Measurements from ENCODE around the gene ITPR1.

Gene ITPR1

DNA sequence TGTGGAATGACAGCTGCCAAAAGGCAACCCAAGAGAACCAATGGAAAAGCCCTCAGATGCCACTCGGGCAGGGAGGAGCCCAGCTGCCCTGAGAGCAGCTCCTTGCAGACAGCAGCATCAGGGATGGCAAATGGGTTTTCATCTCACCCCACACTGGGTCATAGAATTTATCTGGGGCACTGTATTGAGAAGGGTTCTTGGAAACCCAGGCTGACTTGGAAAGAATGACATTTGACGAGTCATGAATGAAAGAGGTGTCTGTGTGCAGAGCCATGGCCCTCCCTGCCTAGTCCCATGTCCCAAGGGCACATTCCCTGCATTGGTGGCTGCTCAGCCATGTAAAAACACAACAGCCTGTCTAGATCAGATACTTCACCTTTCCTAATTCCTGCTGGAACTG is 328.2 kb downstream of the ITPR1 start:
- Histone ChIP-seq H3K36me3 (ENCODE audit: control insufficient read depth, insufficient read depth, low read length) (no peaks in the 10 kb centered on the region), H3K4me1 (ENCODE audit: control insufficient read depth, insufficient read depth, low read length) (peaks cover 5% of the 10 kb centered on the region), H3K4me3 (ENCODE audit: insufficient read depth, low read depth, low read length) (no peak overlapping the region), H3K27ac (ENCODE audit: insufficient read depth, low read depth, low read length, poor library complexity, severe bottlenecking) (no peak overlapping the region), H3K27me3 (ENCODE audit: control insufficient read depth, insufficient read depth, low read length, poor library complexity, severe bottlenecking) (no peaks in the 10 kb centered on the region), H3K9me3 (ENCODE audit: control insufficient read depth, low read length) (peaks cover 3% of the 10 kb centered on the region)
- 92 to 97% methylated on average over 2 of the region's 2 CpGs for WGBS, 2 experiments

DNA sequence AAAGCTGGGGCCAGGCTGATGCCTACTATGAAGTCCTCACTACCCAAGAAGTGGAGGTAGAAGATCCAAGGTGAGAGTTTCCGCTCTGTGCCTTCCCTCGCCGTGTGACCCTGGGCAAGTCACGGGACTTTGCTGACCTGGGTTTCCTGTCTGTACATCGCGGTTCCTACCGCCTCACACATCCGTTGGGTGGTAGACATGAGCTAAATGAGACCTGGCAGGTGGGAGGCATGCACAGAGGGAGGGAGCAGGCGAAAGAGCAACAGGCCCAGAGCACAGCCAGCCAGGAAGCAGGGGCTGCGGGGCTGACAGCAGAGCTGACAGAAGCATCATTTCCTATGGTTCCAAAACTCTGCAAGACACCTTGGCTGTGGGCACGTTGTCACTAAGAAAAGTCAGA is 328.8 kb downstream of the ITPR1 start:
- H3K36me3 ChIP-seq (ENCODE audit: control insufficient read depth, insufficient read depth, low read length): no peaks in the 10 kb centered on the region
- no peak overlapping the region for H3K27ac ChIP-seq (ENCODE audit: insufficient read depth, low read depth, low read length, poor library complexity, severe bottlenecking)
- WGBS, 2 experiments: 91 to 94% methylated on average over 11 of the region's 11 CpGs
- peaks cover 5% of the 10 kb centered on the region for H3K4me1 ChIP-seq (ENCODE audit: control insufficient read depth, insufficient read depth, low read length)
- no peaks in the 10 kb centered on the region for H3K27me3 ChIP-seq (ENCODE audit: control insufficient read depth, insufficient read depth, low read length, poor library complexity, severe bottlenecking)
- H3K9me3 ChIP-seq (ENCODE audit: control insufficient read depth, low read length): peaks cover 1% of the 10 kb centered on the region
- no peak overlapping the region for H3K4me3 ChIP-seq (ENCODE audit: insufficient read depth, low read depth, low read length)

DNA sequence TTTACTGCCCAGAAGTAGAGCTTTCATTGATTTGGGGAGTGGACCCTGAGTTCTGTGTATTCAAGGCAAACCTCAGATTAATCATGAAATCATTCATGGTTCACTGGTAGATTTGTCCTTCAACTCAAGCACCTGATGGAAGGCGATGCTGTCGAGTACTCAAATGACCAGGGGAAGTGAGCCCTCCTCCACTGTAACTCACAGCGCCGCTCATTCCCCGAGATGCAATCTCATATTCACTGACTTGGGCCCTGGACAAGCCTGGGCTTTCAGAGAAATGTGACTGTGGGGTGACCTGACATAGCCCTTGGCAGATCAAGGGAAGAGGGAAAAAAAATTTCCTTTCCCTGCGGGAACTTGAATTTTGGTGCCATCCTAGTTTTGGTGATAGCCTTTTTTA is 329.4 kb downstream of the ITPR1 start:
- Histone ChIP-seq H3K27ac (ENCODE audit: insufficient read depth, low read depth, low read length, poor library complexity, severe bottlenecking) (no peak overlapping the region), H3K9me3 (ENCODE audit: control insufficient read depth, low read length) (no peaks in the 10 kb centered on the region), H3K27me3 (ENCODE audit: control insufficient read depth, insufficient read depth, low read length, poor library complexity, severe bottlenecking) (no peaks in the 10 kb centered on the region), H3K36me3 (ENCODE audit: control insufficient read depth, insufficient read depth, low read length) (no peaks in the 10 kb centered on the region), H3K4me3 (ENCODE audit: insufficient read depth, low read depth, low read length) (no peak overlapping the region), H3K4me1 (ENCODE audit: control insufficient read depth, insufficient read depth, low read length) (peaks cover 5% of the 10 kb centered on the region)
- WGBS, 2 experiments: 96 to 98% methylated on average over 5 of the region's 6 CpGs

DNA sequence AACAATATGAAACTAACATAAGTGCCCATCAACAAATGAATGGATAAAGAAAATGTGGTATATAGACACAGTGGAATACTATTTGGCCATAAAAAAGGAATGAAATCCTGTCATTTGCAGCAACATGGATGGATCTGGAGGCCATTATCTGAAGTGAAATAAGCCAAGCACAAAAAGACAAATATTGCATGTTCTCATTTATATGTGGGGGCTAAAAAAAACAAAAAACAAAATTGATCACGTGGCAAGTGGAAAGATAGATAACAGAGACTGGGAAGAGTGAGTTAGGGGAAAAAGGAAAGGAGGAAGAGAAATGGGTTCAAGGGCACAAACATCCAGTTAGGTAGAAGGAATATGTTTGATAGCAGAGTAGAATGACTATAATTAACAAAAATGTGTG is 330.2 kb downstream of the ITPR1 start:
- no peaks in the 10 kb centered on the region for H3K36me3 ChIP-seq (ENCODE audit: control insufficient read depth, insufficient read depth, low read length)
- H3K4me3 ChIP-seq (ENCODE audit: insufficient read depth, low read depth, low read length): no peak overlapping the region
- no peaks in the 10 kb centered on the region for H3K27me3 ChIP-seq (ENCODE audit: control insufficient read depth, insufficient read depth, low read length, poor library complexity, severe bottlenecking)
- no peak overlapping the region for H3K27ac ChIP-seq (ENCODE audit: insufficient read depth, low read depth, low read length, poor library complexity, severe bottlenecking)
- no peaks in the 10 kb centered on the region for H3K9me3 ChIP-seq (ENCODE audit: control insufficient read depth, low read length)
- WGBS, 2 experiments: 92 to 97% methylated on average over 1 of the region's 1 CpG
- peaks cover 5% of the 10 kb centered on the region for H3K4me1 ChIP-seq (ENCODE audit: control insufficient read depth, insufficient read depth, low read length)

DNA sequence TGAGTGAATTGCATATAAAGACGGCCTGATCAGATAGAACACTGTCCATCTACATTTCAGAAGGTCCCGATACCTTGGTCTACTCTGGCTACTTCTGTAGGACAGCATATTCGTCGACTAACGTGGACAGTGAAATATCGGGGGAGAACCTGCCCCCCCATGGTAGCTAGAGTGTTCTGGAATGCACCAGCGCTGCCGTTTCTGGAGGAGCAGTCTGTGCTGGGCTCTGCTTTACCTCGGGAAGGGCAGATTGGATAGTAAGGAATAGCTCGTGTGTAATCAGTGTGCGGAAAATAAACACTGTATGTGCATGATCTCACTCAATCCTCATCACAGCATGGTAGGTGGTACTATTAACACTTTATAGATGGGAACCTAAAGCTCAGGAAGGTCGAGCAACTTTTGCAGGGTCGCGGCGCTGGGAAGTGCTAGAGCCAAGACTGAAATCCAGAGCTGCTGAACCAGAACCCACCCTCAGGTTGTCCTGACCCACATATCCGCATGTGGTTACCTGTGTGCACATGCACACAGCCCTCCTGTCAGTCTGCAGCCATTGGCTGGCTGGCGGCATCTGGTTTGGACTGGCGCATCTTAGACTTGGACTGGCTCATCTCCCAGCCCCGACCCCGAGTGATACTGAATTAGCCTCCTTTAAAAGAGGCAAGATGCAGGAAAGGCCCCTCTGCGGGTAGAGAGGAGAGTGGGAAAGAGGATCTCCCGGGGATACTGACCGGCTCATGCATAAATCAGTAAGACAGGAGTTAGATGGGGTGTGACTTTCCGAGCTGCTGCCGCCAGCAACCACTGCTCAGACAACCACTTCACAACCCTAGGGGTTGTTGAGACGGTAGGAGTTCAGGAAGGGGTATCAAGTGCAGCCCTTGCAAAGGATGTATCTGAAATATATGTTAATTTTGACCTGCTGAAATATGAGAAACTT is 331.1 kb downstream of the ITPR1 start:
- Histone ChIP-seq H3K9me3 (ENCODE audit: control insufficient read depth, low read length) (no peaks in the 10 kb centered on the region), H3K4me3 (ENCODE audit: insufficient read depth, low read depth, low read length) (no peak overlapping the region), H3K27me3 (ENCODE audit: control insufficient read depth, insufficient read depth, low read length, poor library complexity, severe bottlenecking) (no peaks in the 10 kb centered on the region), H3K4me1 (ENCODE audit: control insufficient read depth, insufficient read depth, low read length) (peaks cover 5% of the 10 kb centered on the region), H3K36me3 (ENCODE audit: control insufficient read depth, insufficient read depth, low read length) (no peaks in the 10 kb centered on the region), H3K27ac (ENCODE audit: insufficient read depth, low read depth, low read length, poor library complexity, severe bottlenecking) (no peak overlapping the region)
- 92 to 94% methylated on average over 26 of the region's 26 CpGs for WGBS, 2 experiments

DNA sequence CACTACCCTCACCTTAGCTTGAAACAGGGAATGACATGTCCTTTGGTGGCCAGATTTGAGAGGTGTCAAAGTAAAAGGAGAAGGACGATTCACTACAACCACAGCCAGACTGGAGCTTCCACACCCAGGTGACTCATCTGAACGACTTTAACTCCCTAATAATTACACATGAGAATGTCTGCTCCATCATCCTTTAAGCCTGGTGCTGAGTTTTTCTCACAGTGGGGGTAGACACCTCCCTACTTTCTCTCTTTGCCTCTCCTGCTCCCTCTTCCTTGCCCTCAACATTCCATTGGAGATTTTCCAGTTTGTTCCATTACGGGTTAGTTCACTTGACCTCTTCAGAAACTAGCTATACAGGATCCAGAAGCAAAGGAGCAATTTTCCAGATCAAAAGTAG is 331.8 kb downstream of the ITPR1 start:
- WGBS, 2 experiments: 55 to 57% methylated on average over 3 of the region's 3 CpGs
- Histone ChIP-seq H3K36me3 (ENCODE audit: control insufficient read depth, insufficient read depth, low read length) (no peaks in the 10 kb centered on the region), H3K4me1 (ENCODE audit: control insufficient read depth, insufficient read depth, low read length) (peaks cover 5% of the 10 kb centered on the region), H3K9me3 (ENCODE audit: control insufficient read depth, low read length) (no peaks in the 10 kb centered on the region), H3K27ac (ENCODE audit: insufficient read depth, low read depth, low read length, poor library complexity, severe bottlenecking) (no peak overlapping the region), H3K27me3 (ENCODE audit: control insufficient read depth, insufficient read depth, low read length, poor library complexity, severe bottlenecking) (no peaks in the 10 kb centered on the region), H3K4me3 (ENCODE audit: insufficient read depth, low read depth, low read length) (no peak overlapping the region)

DNA sequence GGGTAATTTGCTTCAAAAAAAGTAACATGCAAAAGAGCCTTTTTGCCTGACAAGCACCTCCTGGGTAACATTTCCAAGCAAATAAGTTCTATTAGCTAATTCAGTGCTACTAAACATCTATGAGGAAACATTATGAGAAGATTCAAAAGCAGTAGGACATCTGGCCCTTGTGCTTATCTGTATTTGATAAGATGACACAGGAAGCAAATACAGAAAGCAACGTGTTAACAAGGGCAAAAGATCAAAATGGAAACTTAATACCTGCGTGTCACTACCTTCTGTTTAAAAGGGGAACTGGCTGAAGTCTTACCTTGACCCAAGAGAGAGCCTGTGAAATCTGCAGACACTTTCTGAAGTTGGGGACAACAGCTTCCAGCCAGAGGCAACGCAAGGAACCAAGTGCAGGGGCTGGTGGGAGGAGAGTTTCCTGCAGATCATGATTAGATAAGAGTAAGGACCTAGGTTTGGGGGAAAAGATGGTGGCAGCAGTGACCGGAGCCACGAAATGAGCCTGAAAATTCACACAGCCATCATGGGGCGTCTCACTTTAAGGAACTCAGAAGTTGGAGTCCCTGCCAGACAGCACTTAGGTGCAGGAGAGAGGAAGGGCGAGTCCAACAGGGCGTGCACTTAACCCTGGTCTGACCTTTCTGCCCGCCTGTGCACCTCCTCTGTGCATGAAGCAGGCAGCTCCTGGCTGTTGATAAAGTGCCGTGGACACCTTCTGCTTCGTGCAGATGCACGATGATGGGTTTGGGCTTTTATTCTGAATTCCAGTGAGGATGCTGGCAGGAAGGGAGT is 332.5 kb downstream of the ITPR1 start:
- 88 to 91% methylated on average over 12 of the region's 12 CpGs for WGBS, 2 experiments
- Histone ChIP-seq H3K36me3 (ENCODE audit: control insufficient read depth, insufficient read depth, low read length) (no peaks in the 10 kb centered on the region), H3K4me3 (ENCODE audit: insufficient read depth, low read depth, low read length) (no peak overlapping the region), H3K27me3 (ENCODE audit: control insufficient read depth, insufficient read depth, low read length, poor library complexity, severe bottlenecking) (no peaks in the 10 kb centered on the region), H3K27ac (ENCODE audit: insufficient read depth, low read depth, low read length, poor library complexity, severe bottlenecking) (no peak overlapping the region), H3K9me3 (ENCODE audit: control insufficient read depth, low read length) (no peaks in the 10 kb centered on the region), H3K4me1 (ENCODE audit: control insufficient read depth, insufficient read depth, low read length) (peaks cover 5% of the 10 kb centered on the region)

DNA sequence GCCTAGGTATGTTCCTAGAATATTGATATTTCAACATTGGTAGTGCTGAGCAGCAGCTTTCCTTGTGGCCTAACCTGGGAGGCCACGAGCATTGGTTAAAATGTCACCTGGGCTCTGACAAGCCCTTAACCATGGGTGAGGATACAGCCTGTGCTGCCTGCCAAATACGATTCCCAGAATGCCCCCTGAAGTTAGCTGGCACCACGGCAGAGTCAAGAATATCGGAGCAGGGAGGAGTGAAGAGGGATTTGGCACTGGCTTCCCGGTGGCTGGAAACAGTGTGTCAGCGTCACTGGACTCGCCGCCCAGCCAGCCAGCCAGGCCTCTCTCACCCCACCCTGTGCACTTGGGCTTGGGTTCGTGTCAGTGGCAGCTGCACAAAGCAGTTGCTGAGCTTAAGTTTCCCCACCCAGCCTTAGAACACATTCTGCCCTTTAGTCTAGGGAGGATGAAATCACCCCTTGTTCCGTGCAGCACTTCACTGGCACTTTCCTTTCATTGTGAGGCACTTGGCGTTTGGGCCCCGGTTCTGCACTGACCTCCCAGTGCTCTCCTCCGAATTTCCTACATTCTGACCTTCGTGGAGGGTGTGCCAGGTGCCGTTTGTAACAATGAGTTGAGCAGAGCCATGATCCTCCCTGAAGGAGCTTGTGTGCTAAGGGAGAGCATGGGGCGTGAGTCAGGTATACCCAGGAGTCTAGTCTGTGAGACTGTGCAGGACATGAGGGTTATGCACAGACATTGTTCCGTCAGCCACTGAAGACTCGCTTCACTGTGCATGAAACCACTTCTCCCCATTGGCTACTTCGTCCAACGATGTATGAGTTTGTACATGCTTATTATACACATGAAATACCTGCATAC is 333.3 kb downstream of the ITPR1 start:
- no peaks in the 10 kb centered on the region for H3K27me3 ChIP-seq (ENCODE audit: control insufficient read depth, insufficient read depth, low read length, poor library complexity, severe bottlenecking)
- no peak overlapping the region for H3K27ac ChIP-seq (ENCODE audit: insufficient read depth, low read depth, low read length, poor library complexity, severe bottlenecking)
- no peak overlapping the region for H3K4me3 ChIP-seq (ENCODE audit: insufficient read depth, low read depth, low read length)
- 85 to 88% methylated on average over 20 of the region's 20 CpGs for WGBS, 2 experiments
- H3K9me3 ChIP-seq (ENCODE audit: control insufficient read depth, low read length): no peaks in the 10 kb centered on the region
- peaks cover 5% of the 10 kb centered on the region for H3K4me1 ChIP-seq (ENCODE audit: control insufficient read depth, insufficient read depth, low read length)
- no peaks in the 10 kb centered on the region for H3K36me3 ChIP-seq (ENCODE audit: control insufficient read depth, insufficient read depth, low read length)

DNA sequence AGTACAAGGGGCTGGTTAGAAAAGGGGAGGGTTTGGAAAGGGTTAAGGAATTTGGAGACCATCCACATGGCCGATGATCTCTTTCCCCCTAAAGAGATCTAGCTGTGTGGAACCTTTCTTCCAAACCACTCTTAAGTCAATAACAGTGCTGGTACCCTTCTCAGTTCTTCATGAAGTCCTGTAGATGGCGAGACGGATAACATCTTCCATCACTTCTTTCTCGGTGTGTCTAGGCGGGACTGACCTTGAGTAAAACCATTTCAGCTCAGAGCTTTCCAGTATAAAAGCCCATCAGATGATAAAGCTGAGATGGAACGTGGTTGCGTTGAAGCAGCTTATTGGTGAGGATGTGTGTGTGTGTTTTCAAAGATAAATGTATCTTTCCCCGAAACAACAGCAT is 334.6 kb downstream of the ITPR1 start:
- WGBS, 2 experiments: 70 to 73% methylated on average over 8 of the region's 8 CpGs

More for the DNA sequence above, 334.6 kb downstream of the ITPR1 start:
- Histone ChIP-seq H3K9me3 (ENCODE audit: control insufficient read depth, low read length) (no peaks in the 10 kb centered on the region), H3K36me3 (ENCODE audit: control insufficient read depth, insufficient read depth, low read length) (no peaks in the 10 kb centered on the region), H3K4me3 (ENCODE audit: insufficient read depth, low read depth, low read length) (no peak overlapping the region), H3K27ac (ENCODE audit: insufficient read depth, low read depth, low read length, poor library complexity, severe bottlenecking) (no peak overlapping the region), H3K4me1 (ENCODE audit: control insufficient read depth, insufficient read depth, low read length) (peaks cover 5% of the 10 kb centered on the region), H3K27me3 (ENCODE audit: control insufficient read depth, insufficient read depth, low read length, poor library complexity, severe bottlenecking) (no peaks in the 10 kb centered on the region)

All from ectodermal cell (in vitro differentiated cells).